ENCODE results near the gene ZC3H12D. TPM values are rescaled to one million over a fixed set of nuclear protein-coding genes. Genes with fewer than 3 reads are reported as not detected.

The ZC3H12D gene
- total and polyA plus RNA-seq, 2 of the 13 experiments (the other 11 are each of a cell fraction or from before 2014, with no cell fraction given), result 1.2 to 2.7 TPM

DNA sequence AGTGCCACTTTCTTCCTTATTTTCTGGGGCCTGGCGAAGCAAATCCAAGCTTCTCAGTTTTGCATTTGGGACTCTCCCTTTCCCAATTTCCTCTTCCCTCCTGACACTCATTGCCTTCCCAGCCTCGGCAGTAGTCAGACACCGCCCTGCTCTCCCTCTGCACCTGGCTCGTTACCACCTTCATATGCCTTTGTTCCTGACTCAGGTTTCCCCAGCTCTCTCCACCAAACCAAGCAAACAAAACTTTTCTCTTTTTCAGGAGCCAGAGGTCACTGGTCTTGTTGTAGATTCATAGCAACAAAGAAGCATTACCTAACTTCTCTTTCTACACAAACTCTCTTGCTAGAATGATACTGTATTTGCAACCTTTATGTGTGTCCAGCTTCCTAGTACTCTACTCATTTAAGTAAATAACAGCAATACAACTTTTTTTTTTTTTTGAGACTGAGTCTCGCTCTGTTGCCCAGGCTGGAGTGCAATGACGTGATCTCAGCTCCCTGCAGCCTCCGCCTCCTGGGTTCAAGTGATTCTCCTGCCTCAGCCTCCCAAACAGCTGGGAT, 9.0 kb upstream of the ZC3H12D start (continued):
- no peak for TF ChIP-seq ZNF337 (CRISPR knock-in tag; IDR thresholded peaks at IDR 0.05; ENCODE audit: borderline replicate concordance, low read depth)
- TF ChIP-seq, protein P1, sequence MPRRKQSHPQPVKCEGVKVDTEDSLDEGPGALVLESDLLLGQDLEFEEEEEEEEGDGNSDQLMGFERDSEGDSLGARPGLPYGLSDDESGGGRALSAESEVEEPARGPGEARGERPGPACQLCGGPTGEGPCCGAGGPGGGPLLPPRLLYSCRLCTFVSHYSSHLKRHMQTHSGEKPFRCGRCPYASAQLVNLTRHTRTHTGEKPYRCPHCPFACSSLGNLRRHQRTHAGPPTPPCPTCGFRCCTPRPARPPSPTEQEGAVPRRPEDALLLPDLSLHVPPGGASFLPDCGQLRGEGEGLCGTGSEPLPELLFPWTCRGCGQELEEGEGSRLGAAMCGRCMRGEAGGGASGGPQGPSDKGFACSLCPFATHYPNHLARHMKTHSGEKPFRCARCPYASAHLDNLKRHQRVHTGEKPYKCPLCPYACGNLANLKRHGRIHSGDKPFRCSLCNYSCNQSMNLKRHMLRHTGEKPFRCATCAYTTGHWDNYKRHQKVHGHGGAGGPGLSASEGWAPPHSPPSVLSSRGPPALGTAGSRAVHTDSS (CRISPR knock-in tag; conservative IDR thresholded peaks at IDR 0.05), result no peak
- TF ChIP-seq ZNF780A (CRISPR knock-in tag; IDR thresholded peaks at IDR 0.05), result no peak
- TF ChIP-seq RCOR2 (CRISPR knock-in tag; IDR thresholded peaks at IDR 0.05), result peak; percentile 54; the same call in 1 of the 2 replicates
- TF ChIP-seq ZNF607 (CRISPR knock-in tag; IDR thresholded peaks at IDR 0.05; ENCODE audit: borderline replicate concordance), result no peak
- TF ChIP-seq ZNF737 (CRISPR knock-in tag; IDR thresholded peaks at IDR 0.05; ENCODE audit: borderline replicate concordance), result no peak
- no peak for TF ChIP-seq ISL2 (CRISPR knock-in tag; IDR thresholded peaks at IDR 0.05)
- 0 out of 2 replicates have a peak, but pooled peaks have one; percentile 48 for TF ChIP-seq FOXP1 (IDR thresholded peaks at IDR 0.05)
- TF ChIP-seq FOXP1 (CRISPR knock-in tag; IDR thresholded peaks at IDR 0.05), result peak; percentile 57
- TF ChIP-seq, protein P2, sequence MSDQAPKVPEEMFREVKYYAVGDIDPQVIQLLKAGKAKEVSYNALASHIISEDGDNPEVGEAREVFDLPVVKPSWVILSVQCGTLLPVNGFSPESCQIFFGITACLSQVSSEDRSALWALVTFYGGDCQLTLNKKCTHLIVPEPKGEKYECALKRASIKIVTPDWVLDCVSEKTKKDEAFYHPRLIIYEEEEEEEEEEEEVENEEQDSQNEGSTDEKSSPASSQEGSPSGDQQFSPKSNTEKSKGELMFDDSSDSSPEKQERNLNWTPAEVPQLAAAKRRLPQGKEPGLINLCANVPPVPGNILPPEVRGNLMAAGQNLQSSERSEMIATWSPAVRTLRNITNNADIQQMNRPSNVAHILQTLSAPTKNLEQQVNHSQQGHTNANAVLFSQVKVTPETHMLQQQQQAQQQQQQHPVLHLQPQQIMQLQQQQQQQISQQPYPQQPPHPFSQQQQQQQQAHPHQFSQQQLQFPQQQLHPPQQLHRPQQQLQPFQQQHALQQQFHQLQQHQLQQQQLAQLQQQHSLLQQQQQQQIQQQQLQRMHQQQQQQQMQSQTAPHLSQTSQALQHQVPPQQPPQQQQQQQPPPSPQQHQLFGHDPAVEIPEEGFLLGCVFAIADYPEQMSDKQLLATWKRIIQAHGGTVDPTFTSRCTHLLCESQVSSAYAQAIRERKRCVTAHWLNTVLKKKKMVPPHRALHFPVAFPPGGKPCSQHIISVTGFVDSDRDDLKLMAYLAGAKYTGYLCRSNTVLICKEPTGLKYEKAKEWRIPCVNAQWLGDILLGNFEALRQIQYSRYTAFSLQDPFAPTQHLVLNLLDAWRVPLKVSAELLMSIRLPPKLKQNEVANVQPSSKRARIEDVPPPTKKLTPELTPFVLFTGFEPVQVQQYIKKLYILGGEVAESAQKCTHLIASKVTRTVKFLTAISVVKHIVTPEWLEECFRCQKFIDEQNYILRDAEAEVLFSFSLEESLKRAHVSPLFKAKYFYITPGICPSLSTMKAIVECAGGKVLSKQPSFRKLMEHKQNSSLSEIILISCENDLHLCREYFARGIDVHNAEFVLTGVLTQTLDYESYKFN (CRISPR knock-in tag; conservative IDR thresholded peaks at IDR 0.05), result peak; percentile 21; the same call in 1 of the 2 replicates
- TF ChIP-seq MAZ (IDR thresholded peaks at IDR 0.05; ENCODE audit: borderline replicate concordance, low read depth, low read length), result no peak
- TF ChIP-seq MAZ (CRISPR knock-in tag; IDR thresholded peaks at IDR 0.05; ENCODE audit: low read depth), result no peak
- TF ChIP-seq, protein P3, sequence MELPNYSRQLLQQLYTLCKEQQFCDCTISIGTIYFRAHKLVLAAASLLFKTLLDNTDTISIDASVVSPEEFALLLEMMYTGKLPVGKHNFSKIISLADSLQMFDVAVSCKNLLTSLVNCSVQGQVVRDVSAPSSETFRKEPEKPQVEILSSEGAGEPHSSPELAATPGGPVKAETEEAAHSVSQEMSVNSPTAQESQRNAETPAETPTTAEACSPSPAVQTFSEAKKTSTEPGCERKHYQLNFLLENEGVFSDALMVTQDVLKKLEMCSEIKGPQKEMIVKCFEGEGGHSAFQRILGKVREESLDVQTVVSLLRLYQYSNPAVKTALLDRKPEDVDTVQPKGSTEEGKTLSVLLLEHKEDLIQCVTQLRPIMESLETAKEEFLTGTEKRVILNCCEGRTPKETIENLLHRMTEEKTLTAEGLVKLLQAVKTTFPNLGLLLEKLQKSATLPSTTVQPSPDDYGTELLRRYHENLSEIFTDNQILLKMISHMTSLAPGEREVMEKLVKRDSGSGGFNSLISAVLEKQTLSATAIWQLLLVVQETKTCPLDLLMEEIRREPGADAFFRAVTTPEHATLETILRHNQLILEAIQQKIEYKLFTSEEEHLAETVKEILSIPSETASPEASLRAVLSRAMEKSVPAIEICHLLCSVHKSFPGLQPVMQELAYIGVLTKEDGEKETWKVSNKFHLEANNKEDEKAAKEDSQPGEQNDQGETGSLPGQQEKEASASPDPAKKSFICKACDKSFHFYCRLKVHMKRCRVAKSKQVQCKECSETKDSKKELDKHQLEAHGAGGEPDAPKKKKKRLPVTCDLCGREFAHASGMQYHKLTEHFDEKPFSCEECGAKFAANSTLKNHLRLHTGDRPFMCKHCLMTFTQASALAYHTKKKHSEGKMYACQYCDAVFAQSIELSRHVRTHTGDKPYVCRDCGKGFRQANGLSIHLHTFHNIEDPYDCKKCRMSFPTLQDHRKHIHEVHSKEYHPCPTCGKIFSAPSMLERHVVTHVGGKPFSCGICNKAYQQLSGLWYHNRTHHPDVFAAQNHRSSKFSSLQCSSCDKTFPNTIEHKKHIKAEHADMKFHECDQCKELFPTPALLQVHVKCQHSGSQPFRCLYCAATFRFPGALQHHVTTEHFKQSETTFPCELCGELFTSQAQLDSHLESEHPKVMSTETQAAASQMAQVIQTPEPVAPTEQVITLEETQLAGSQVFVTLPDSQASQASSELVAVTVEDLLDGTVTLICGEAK (IDR thresholded peaks at IDR 0.05), result peak; percentile 45
- TF ChIP-seq, protein P3 (CRISPR knock-in tag; IDR thresholded peaks at IDR 0.05), result no peak
- peak; percentile 65 for TF ChIP-seq ATF7 (IDR thresholded peaks at IDR 0.05)
- TF ChIP-seq ATF7 (CRISPR knock-in tag; IDR thresholded peaks at IDR 0.05), result no peak
- peak; percentile 65 for TF ChIP-seq NR2F6 (IDR thresholded peaks at IDR 0.05)
- peak; percentile 62; the same call in 1 of the 2 replicates for TF ChIP-seq NR2F6 (CRISPR knock-in tag; IDR thresholded peaks at IDR 0.05)

All from HepG2 (cell line).